Upper lobe of right lung (tissue), 1 donor: ENCODE results near the gene RFX5. TPM values are rescaled to one million over a fixed set of nuclear protein-coding genes. Genes with fewer than 3 reads are reported as not detected.
A peak's percentile ranks its signal among the peaks of the same experiment; 100 is the strongest.

Experiments used
- ATAC-seq: fragments of 200-7000 bp; cut with Tn5 transposase; one replicate; pipeline ENCODE4 v1.9.1; 2020; ENCODE audit warnings: mild to moderate bottlenecking, moderate library complexity
- DNase-seq: peaks from one replicate; pipeline ENCODE4 v3.0.0-alpha.2; 2020
- H3K27ac ChIP-seq: fragments of 200-600 bp; one replicate; pipeline ENCODE4 v1.8.0; 2022
- H3K27me3 ChIP-seq: fragments of 200-600 bp; one replicate; pipeline ENCODE4 v1.8.0; 2022; ENCODE audit warnings: mild to moderate bottlenecking
- H3K36me3 ChIP-seq: fragments of 200-600 bp; one replicate; pipeline ENCODE4 v1.8.0; 2022
- H3K4me1 ChIP-seq: fragments of 200-600 bp; one replicate; pipeline ENCODE4 v1.8.0; 2022
- H3K4me3 ChIP-seq: fragments of 200-600 bp; one replicate; pipeline ENCODE4 v1.8.0; 2022; ENCODE audit warnings: mild to moderate bottlenecking
- H3K9me3 ChIP-seq: fragments of 200-600 bp; one replicate; pipeline ENCODE4 v1.8.0; 2022
- intact Hi-C: fragments of 100-400 bp; cut with DNase I; formaldehyde crosslinking; loops from one replicate; pipeline ENCODE4 v1.11.0; 2022
- total RNA-seq: library from RNA; stranded (reverse); fragmentation: NEBNext Ultra II Directional; extraction: Animal tissue kit (Norgen Biotek cat#: 25700); gene quantifications from one replicate; pipeline ENCODE4 v1.2.1, GENCODE V29; 2021
- TF ChIP-seq, protein P1 (sequence below): fragments of 200-600 bp; IDR thresholded peaks from one replicate; pipeline ENCODE4 v1.8.0; 2022; ENCODE audit warnings: antibody characterized with exemption
- donor health status: DM: no; HTN: yes; CAD: no; lungs with severe emphysema.

RFX5 gene
- total RNA-seq, 1 donor from 2014 or later: 45.8 TPM

DNA sequence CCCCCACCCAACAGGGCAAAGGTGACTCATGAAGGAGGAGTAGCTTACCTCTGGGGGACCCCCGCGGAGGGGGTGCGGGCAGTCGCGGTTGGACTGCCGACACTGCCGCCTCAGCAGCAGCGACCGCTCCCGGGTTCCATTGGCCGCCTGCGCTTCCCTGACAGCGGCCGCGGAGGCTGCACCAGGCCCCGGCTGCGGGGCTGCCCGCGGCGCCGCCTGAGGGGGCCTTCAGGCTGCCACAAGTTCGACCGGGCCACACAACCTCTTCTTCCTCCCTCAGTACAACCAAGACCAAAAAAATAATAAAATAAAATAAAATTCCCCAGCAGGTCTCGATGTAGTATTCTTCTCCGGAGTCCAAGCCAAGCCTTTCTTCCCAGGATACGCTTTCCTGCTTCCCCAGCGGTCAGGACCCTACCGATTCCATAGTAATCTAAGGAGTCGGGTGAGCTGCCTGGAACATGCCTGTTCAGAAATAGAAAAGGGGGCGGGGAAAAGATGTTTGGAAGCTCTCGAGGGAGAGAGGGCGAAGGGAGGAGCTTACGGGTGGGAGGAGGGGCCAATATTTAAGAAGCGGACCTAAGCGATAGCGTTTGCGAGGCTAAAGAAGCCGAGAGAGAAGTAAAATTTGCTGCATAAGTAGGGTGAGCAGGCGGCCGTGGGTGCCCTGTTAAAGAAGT lies 19.7 kb downstream of the RFX5 start, which contains the start of gene PI4KB:
PI4KB (minus strand) TSS at position 194 of the 680 bp plus-strand sequence. CDS start 10,935 bp downstream, outside the sequence.
- intact Hi-C loops: no loop called here
- DNase-seq: peak; percentile 86
- H3K9me3 ChIP-seq: no peaks in the 10 kb centered on the region

DNA sequence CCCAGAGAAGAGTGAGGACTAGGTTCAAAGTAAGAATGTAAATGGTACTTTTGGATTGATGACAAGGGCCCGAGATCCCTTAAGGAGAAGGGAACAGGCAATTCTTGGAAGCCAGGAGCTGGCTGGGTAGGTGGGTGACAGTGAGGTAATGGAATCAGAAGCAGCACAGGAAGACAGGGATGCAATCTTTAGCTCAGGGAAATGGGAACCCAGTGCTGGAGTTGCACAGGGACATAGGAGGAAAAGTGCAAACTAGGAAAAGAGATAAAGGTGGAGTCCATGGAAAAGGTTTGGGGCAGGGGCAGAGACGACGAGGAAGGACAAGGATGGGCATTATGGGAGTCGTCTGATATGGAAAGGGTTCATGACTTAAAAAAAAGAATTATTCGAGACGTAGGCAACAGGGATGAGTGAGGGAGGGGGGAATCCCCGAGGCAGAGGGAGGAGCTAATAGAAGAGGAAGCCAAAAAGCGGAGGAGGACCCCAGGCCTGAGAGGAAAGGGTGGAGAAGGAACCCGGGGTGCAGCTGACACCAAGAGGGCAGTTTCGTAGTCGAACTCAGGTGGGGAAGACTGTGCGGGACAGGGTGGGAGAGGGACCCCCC lies 20.3 kb downstream of the RFX5 start:
- no peaks in the 10 kb centered on the region for H3K27me3 ChIP-seq
- intact Hi-C loops: no loop called here
- DNase-seq (peak; percentile 75), ATAC-seq (peak; percentile 83)
- H3K9me3 ChIP-seq: no peaks in the 10 kb centered on the region
- H3K4me3 ChIP-seq: peak overlapping the region; percentile 93
- TF ChIP-seq, protein P1, sequence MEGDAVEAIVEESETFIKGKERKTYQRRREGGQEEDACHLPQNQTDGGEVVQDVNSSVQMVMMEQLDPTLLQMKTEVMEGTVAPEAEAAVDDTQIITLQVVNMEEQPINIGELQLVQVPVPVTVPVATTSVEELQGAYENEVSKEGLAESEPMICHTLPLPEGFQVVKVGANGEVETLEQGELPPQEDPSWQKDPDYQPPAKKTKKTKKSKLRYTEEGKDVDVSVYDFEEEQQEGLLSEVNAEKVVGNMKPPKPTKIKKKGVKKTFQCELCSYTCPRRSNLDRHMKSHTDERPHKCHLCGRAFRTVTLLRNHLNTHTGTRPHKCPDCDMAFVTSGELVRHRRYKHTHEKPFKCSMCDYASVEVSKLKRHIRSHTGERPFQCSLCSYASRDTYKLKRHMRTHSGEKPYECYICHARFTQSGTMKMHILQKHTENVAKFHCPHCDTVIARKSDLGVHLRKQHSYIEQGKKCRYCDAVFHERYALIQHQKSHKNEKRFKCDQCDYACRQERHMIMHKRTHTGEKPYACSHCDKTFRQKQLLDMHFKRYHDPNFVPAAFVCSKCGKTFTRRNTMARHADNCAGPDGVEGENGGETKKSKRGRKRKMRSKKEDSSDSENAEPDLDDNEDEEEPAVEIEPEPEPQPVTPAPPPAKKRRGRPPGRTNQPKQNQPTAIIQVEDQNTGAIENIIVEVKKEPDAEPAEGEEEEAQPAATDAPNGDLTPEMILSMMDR: no peak
- peaks cover 38% of the 10 kb centered on the region for H3K36me3 ChIP-seq
- H3K4me1 ChIP-seq: peaks cover 37% of the 10 kb centered on the region
- H3K27ac ChIP-seq: peak overlapping the region; percentile 97

More for the DNA sequence above, 19.7 kb downstream of the RFX5 start, which contains the start of gene PI4KB:
- peak within 1 kb of the TSS; percentile 97 for H3K27ac ChIP-seq
- H3K4me3 ChIP-seq: peak within 1 kb of the TSS; percentile 93
- H3K27me3 ChIP-seq: no peaks in the 10 kb centered on the region
- TF ChIP-seq, protein P1: no peak
- ATAC-seq: peak; percentile 97
- peaks cover 35% of the 10 kb centered on the region for H3K36me3 ChIP-seq
- peaks cover 37% of the 10 kb centered on the region for H3K4me1 ChIP-seq

DNA sequence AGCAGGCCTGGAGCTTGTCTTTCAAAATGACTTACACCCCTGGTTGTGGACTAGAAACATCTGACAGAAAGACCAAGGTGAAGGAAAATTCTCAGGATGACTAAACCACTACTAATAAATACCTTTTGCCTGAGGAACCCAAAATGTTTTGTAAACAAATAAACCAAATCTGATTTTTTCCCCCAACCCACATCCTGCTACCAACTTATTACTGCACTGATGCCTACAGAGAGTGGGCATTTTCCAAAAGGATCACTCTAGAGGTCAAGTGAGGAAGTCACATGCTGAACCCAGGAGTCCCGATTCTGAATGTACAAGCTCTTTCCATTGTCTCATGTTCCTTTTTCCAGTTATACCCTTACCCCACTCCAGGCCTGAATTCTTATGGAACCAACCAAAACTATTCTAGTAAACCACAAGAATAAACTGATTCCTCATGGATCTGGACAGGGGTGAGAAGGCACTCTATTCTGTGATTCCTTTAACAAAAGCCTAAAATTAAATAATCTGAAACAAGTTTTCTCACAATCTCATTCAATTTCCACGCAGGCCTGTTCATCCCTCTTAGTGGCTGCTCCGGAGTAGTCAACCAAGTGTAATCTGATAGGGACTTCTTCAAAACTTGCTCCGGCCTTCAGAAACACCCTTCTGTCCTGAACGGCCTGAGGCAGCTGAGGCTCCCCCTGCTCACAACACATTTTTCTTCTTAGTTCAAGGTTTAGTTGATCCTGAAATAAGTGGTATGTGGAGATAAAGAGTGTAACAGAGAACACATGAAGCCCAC lies 21.2 kb downstream of the RFX5 start:
- no peak for DNase-seq
- H3K27ac ChIP-seq: peak overlapping the region; percentile 97
- peaks cover 37% of the 10 kb centered on the region for H3K4me1 ChIP-seq
- H3K4me3 ChIP-seq: peak overlapping the region; percentile 93
- TF ChIP-seq, protein P1: no peak
- H3K27me3 ChIP-seq: no peaks in the 10 kb centered on the region
- H3K36me3 ChIP-seq: peaks cover 44% of the 10 kb centered on the region
- ATAC-seq: no peak
- H3K9me3 ChIP-seq: no peaks in the 10 kb centered on the region
- intact Hi-C loops: no loop called here

DNA sequence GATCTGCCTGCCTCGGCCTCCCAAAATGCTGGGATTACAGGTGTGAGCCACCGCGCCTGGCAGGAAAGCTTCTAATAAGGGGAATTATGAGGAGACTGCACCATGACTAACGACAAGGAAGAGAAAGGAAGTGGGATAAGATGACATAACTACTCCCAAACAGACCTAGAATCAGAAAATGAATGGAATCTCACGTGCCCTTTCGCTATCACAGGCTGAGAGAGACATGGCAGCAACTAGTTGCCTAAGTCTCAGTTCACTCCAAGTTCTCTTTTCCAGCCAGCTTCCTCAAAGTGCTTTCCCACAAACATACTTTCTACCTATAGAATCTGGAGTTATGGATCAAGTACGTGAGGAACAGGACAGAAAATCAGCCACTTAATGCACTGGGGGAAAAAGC lies 21.8 kb downstream of the RFX5 start:
- no peak overlapping the region for H3K27ac ChIP-seq
- H3K9me3 ChIP-seq: no peaks in the 10 kb centered on the region
- peaks cover 50% of the 10 kb centered on the region for H3K36me3 ChIP-seq
- H3K4me3 ChIP-seq: no peak overlapping the region
- H3K27me3 ChIP-seq: no peaks in the 10 kb centered on the region
- intact Hi-C loops: no loop called here
- TF ChIP-seq, protein P1: no peak
- DNase-seq: no peak
- ATAC-seq: no peak
- peaks cover 37% of the 10 kb centered on the region for H3K4me1 ChIP-seq

DNA sequence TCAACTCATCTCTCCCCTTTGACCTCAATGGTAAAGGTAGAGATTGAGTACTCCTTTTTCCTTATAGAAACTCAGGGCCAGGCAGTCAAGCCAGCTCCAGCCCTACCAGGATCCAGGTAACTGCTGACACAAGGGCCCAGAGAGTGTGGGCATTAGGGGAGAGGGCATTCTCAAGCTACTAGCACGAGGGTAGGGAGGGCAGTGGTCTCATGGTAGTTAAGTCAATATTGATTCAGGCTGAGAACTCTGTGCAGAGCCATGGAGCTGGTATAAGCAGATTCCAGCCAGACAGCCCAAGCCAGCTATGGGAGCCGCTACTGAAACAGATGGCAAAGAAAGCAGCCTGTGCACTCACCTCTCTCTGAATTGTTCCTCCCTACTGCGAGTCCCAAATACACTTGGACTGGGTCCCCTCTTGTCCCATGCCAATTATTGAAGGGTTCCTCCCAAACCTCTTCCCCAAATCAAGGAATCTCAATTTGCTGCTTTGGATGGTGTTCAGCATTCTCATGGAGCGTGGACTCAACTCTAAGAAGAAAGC lies 22.6 kb downstream of the RFX5 start:
- intact Hi-C loops: no loop called here

More for the DNA sequence above, 22.6 kb downstream of the RFX5 start:
- ATAC-seq (peak; percentile 3), DNase-seq (no peak)
- Histone ChIP-seq H3K27ac (no peak overlapping the region), H3K36me3 (peaks cover 58% of the 10 kb centered on the region), H3K4me1 (peaks cover 37% of the 10 kb centered on the region), H3K9me3 (no peaks in the 10 kb centered on the region), H3K4me3 (no peak overlapping the region), H3K27me3 (no peaks in the 10 kb centered on the region)
- TF ChIP-seq, protein P1: no peak
